DOHH2 (cell line): ENCODE data around the gene COL25A1.

ENCODE experiments used
- H3F3A ChIP-seq: fragments of 200-600 bp; sonication (generic), shearing (Covaris generic); 2 replicates; pipeline ENCODE4 v1.6.0; 2016; ENCODE audit warnings: antibody characterized with exemption, mild to moderate bottlenecking; ENCODE audit not compliant: control insufficient read depth, insufficient read depth
- H3K27ac ChIP-seq: fragments of 200-600 bp; sonication (generic); 2 replicates; pipeline ENCODE4 v1.5.1; 2014; ENCODE audit warnings: low read depth, mild to moderate bottlenecking, low read length, moderate library complexity
- H3K27me3 ChIP-seq: fragments of 200-600 bp; sonication (generic); 2 replicates; pipeline ENCODE4 v1.6.1; 2014; ENCODE audit warnings: mild to moderate bottlenecking, low read length, mixed read lengths; ENCODE audit not compliant: control insufficient read depth
- H3K36me3 ChIP-seq: fragments of 200-600 bp; sonication (generic); 2 replicates; pipeline ENCODE4 v1.6.1; 2014; ENCODE audit warnings: mild to moderate bottlenecking, low read length, moderate library complexity, mixed read lengths; ENCODE audit not compliant: control insufficient read depth
- H3K4me1 ChIP-seq: fragments of 200-600 bp; sonication (generic); 2 replicates; pipeline ENCODE4 v1.6.1; 2014; ENCODE audit warnings: mild to moderate bottlenecking, low read length, mixed read lengths; ENCODE audit not compliant: control insufficient read depth
- H3K4me2 ChIP-seq: fragments of 200-600 bp; sonication (generic); 2 replicates; pipeline ENCODE4 v1.6.0; 2014; ENCODE audit warnings: mild to moderate bottlenecking, low read length, moderate library complexity
- H3K4me3 ChIP-seq: fragments of 200-600 bp; sonication (generic); 2 replicates; pipeline ENCODE4 v1.5.1; 2014; ENCODE audit warnings: mild to moderate bottlenecking, low read length, mixed read lengths
- H3K79me2 ChIP-seq: fragments of 200-600 bp; sonication (generic); 2 replicates; pipeline ENCODE4 v1.6.1; 2014; ENCODE audit warnings: mild to moderate bottlenecking, low read length, mixed read lengths; ENCODE audit not compliant: control insufficient read depth
- H3K9me2 ChIP-seq: fragments of 200-600 bp; sonication (generic); replicated peaks from 2 replicates; pipeline ENCODE4 v1.6.1; 2014; ENCODE audit warnings: mild to moderate bottlenecking, low read length, mixed read lengths; ENCODE audit not compliant: control insufficient read depth
- H3K9me3 ChIP-seq: fragments of 200-600 bp; sonication (generic); 2 replicates; pipeline ENCODE4 v1.6.1; 2014; ENCODE audit warnings: antibody characterized with exemption, low read length, mixed read lengths; ENCODE audit not compliant: control insufficient read depth, insufficient read depth
- H4K20me1 ChIP-seq: fragments of 200-600 bp; sonication (generic); 2 replicates; pipeline ENCODE4 v1.6.0; 2014; ENCODE audit warnings: low read depth, mild to moderate bottlenecking, antibody characterized with exemption, low read length, moderate library complexity; ENCODE audit not compliant: control insufficient read depth, insufficient read depth
- EZH2phosphoT487 ChIP-seq: fragments of 200-600 bp; sonication (generic); IDR thresholded peaks from 2 replicates; pipeline ENCODE4 v1.6.1; 2017; ENCODE audit warnings: borderline replicate concordance, mild to moderate bottlenecking, antibody characterized with exemption, low read length, moderate library complexity, mixed read lengths
- TF ChIP-seq, protein P1 (sequence below): fragments of 200-600 bp; sonication (generic); IDR thresholded peaks from one replicate; pipeline ENCODE4 v1.5.1; 2014; ENCODE audit warnings: antibody characterized with exemption, mild to moderate bottlenecking, low read depth, low read length; ENCODE audit not compliant: poor library complexity, severe bottlenecking

The COL25A1 gene

DNA sequence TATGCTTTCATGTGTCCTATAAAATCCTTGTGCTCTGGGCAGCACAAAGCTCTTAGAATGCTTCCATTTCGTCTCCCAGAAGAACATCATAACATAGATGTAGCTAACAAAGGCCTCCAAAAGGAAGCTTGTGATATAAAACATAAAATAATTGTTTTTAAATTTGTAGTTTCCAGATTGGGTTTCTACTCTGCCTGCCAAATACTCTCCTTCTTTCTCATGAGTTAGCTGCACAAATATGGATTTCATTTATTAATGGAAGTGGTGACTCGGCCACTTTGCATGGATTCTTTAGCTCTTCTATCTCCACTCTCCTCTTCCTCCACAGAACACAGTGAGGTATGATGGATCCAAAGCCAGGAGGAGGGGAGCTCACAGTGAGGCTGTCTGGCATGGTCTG, 265.4 kb downstream of the COL25A1 start:
- Histone ChIP-seq H3K79me2 (no peaks in the 10 kb centered on the region), H3K36me3 (no peaks in the 10 kb centered on the region), H3K27ac (no peak overlapping the region), H3K9me3 (no peaks in the 10 kb centered on the region), H3F3A (no peaks in the 10 kb centered on the region), H3K4me3 (no peak overlapping the region), H3K4me1 (no peaks in the 10 kb centered on the region), H3K27me3 (no peaks in the 10 kb centered on the region), H4K20me1 (no peaks in the 10 kb centered on the region), H3K4me2 (no peak overlapping the region), H3K9me2 (no peaks in the 10 kb centered on the region)
- TF ChIP-seq, protein P1, sequence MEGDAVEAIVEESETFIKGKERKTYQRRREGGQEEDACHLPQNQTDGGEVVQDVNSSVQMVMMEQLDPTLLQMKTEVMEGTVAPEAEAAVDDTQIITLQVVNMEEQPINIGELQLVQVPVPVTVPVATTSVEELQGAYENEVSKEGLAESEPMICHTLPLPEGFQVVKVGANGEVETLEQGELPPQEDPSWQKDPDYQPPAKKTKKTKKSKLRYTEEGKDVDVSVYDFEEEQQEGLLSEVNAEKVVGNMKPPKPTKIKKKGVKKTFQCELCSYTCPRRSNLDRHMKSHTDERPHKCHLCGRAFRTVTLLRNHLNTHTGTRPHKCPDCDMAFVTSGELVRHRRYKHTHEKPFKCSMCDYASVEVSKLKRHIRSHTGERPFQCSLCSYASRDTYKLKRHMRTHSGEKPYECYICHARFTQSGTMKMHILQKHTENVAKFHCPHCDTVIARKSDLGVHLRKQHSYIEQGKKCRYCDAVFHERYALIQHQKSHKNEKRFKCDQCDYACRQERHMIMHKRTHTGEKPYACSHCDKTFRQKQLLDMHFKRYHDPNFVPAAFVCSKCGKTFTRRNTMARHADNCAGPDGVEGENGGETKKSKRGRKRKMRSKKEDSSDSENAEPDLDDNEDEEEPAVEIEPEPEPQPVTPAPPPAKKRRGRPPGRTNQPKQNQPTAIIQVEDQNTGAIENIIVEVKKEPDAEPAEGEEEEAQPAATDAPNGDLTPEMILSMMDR: no peak
- TF ChIP-seq EZH2phosphoT487: no peak

- no peaks in the 10 kb centered on the region for H3F3A ChIP-seq
- H3K9me3 ChIP-seq: no peaks in the 10 kb centered on the region
- H3K4me2 ChIP-seq: no peak overlapping the region
- H3K4me1 ChIP-seq: no peaks in the 10 kb centered on the region
- TF ChIP-seq EZH2phosphoT487: no peak
- H3K27me3 ChIP-seq: no peaks in the 10 kb centered on the region
- no peaks in the 10 kb centered on the region for H3K79me2 ChIP-seq
- H3K9me2 ChIP-seq: no peaks in the 10 kb centered on the region
- H3K4me3 ChIP-seq: no peak overlapping the region
- H3K27ac ChIP-seq: no peak overlapping the region
- H3K36me3 ChIP-seq: no peaks in the 10 kb centered on the region
- no peaks in the 10 kb centered on the region for H4K20me1 ChIP-seq
Observed at GRCh38 chr4:109033993-109034392, 268.5 kb downstream of the COL25A1 start.

DNA sequence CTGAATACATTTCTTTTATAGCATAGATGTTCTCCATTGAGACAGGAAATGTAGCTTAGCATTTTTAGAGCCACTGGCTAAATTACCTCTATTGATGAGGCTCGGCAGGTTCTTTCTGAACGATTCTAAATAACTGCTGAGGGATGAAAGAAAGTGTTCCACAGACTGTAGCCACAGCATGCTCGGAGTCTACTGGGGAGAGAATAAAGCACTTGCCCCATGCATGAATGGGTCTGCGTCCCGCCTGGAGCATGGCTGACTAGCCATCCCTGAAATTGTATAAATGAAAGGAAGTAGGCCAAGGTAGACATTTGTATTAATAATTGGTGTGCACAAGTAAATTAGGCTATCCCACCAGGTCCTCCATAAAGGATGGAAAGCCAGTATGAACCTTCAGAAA, 269.8 kb downstream of the COL25A1 start:
- Histone ChIP-seq H3K36me3 (no peaks in the 10 kb centered on the region), H3K4me1 (no peaks in the 10 kb centered on the region), H3F3A (no peaks in the 10 kb centered on the region), H3K9me3 (no peaks in the 10 kb centered on the region), H3K4me2 (no peak overlapping the region), H3K27me3 (no peaks in the 10 kb centered on the region), H4K20me1 (no peaks in the 10 kb centered on the region), H3K27ac (no peak overlapping the region), H3K79me2 (no peaks in the 10 kb centered on the region), H3K9me2 (no peaks in the 10 kb centered on the region), H3K4me3 (no peak overlapping the region)
- TF ChIP-seq, protein P1: no peak
- TF ChIP-seq EZH2phosphoT487: no peak

DNA sequence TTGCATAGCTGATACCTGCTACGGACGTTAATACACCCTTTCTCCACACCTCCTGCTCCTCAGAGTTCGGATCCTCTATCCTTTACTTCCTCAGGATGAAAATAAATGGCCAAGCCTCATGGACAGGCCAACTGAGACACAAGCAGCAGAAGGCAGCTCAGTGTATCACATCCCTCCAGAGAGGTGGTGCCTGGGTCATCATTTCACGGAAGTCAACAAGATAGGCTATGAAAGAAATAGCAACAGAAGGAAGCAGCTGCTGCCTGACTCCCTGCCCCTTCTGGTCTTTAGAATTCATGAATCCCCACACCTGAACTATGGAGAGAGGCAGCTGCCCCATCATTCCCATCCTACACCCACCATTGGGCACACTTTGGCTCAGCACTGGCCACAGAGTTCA, 272.5 kb downstream of the COL25A1 start:
- Histone ChIP-seq H3F3A (no peaks in the 10 kb centered on the region), H3K9me2 (no peaks in the 10 kb centered on the region), H3K27ac (no peak overlapping the region), H3K9me3 (no peaks in the 10 kb centered on the region), H3K4me1 (no peaks in the 10 kb centered on the region), H3K4me2 (no peak overlapping the region), H4K20me1 (no peaks in the 10 kb centered on the region), H3K27me3 (no peaks in the 10 kb centered on the region), H3K4me3 (no peak overlapping the region), H3K36me3 (no peaks in the 10 kb centered on the region), H3K79me2 (no peaks in the 10 kb centered on the region)
- TF ChIP-seq, protein P1: no peak
- TF ChIP-seq EZH2phosphoT487: no peak
